ENCODE measurements around the gene FLVCR2.

FLVCR2 gene, protein sequence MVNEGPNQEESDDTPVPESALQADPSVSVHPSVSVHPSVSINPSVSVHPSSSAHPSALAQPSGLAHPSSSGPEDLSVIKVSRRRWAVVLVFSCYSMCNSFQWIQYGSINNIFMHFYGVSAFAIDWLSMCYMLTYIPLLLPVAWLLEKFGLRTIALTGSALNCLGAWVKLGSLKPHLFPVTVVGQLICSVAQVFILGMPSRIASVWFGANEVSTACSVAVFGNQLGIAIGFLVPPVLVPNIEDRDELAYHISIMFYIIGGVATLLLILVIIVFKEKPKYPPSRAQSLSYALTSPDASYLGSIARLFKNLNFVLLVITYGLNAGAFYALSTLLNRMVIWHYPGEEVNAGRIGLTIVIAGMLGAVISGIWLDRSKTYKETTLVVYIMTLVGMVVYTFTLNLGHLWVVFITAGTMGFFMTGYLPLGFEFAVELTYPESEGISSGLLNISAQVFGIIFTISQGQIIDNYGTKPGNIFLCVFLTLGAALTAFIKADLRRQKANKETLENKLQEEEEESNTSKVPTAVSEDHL

DNA sequence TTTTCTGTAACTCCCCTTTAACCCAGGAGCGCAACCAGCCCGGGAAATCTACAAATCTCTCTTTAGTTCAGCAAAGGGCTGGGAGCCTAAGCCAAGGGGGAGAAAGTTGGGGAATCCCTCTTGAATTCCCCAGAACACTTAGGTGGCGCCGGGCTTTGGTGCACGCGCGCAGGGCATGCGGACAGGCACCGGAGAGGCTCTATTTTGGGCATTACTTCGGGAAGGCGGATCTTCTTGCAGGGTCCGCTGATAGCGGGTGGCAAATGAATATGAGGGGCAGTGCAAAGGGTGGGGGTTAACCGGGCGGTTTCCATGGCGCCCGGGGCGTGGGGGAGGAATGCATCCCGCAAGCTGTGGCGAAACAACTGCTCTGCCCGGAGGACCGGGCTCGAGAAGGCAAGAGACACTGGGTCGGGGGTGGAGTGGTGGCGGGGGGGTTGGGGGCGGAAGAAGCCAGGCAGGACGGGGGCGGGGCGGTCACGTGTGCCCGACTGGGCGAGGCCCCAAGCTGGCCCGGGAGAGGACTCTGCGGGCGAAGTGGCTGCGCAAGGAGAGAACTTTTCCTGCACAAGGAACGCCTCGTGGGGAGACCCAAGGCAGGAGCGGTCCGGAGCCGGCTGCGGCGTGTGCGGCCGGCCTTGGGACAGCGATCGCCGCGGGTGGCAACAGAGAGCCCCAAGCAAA, at the start of gene FLVCR2:
Gene FLVCR2, plus strand, starts transcription at position 519 of the 684 bp plus-strand sequence. CDS start 353 bp downstream, outside the sequence.
- DNase-seq (ENCODE audit: low spot score), result peak; percentile 66

DNA sequence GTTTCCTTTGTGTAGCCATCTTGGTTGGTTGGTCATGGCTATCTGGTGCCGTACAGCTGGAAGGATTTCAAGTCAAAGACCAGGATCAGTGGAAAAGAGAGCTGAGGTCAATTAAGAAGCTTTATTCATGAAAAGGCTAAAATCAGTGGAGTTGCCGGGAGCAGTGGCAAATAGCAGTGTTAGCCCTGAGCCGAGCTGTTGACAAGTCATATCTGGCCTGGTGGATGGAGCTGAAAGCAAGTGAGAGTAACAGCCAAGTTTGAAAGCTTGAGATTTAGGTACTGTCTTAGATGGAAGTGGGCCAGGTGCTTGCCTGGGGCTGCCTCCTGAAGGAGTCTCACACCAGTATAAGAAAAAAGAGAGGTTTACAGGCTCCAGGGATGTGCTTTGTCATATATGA, 47.2 kb upstream of the FLVCR2 start:
- DNase-seq (ENCODE audit: low spot score), result no peak

DNA sequence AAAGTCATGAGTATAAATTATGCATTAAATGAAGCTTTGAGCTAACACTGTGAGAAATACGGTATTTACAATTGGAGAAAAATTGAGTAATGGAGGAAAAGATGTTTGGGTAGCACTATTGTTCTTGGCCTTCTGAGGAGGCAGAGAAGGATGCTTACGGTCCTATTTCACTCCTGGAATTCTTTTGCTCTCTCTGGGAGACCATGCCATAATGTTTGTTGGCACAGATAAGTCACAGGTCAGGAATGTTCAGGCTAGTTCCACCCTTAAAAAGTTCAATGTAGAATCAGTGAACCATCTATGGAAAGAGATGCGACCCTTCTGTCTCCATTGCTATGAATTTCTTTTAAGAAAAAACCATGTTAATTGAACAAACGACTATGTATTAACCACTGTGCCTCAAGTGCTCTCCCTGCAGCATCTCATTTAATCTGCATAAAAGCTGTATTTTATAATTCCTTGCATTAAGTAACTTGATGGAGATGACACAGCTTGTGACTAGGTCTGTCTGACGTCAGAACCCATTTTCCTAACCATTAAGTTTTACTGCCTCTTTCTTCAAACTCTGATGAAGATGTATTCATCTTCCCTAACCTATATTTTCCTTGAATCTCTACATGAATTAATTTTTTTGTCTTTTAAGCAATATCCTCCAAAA, 46.6 kb upstream of the FLVCR2 start:
- DNase-seq (ENCODE audit: low spot score), result no peak

DNA sequence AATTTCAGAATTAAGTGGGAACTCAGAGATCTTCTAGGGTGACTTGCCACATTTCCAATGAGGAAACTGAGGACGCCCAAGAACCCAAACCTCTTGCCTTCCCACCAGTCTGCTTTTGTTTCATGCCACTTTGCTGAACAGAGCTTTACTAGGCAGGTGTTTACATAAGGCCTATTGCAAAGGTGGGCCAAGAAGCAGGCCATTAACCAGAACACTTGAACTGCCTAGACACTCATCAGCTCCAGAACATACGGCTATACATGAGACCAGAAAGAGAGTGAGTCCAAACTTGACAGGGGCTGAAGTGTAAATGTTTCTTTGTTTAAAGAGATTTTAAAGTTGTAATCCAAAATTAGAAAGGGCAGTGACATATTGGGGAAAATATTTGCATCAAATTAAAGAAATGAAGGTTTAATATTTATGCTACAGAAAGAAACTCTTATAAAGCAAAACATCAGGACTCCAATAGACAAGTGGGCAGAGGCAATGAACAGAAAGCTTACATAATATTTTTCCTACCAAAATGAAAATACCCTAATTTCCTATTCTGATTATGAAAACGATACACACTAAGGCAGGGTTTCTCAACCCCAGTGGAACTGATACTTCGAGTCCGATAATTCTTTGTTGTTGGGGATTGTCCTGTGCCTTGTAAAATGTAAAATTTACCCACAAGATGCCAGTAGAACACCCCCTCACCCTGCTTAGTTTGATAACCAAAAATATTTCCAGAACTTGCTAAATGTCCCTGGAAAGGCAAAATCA, 44.4 kb upstream of the FLVCR2 start:
- no peak for DNase-seq (ENCODE audit: low spot score)

DNA sequence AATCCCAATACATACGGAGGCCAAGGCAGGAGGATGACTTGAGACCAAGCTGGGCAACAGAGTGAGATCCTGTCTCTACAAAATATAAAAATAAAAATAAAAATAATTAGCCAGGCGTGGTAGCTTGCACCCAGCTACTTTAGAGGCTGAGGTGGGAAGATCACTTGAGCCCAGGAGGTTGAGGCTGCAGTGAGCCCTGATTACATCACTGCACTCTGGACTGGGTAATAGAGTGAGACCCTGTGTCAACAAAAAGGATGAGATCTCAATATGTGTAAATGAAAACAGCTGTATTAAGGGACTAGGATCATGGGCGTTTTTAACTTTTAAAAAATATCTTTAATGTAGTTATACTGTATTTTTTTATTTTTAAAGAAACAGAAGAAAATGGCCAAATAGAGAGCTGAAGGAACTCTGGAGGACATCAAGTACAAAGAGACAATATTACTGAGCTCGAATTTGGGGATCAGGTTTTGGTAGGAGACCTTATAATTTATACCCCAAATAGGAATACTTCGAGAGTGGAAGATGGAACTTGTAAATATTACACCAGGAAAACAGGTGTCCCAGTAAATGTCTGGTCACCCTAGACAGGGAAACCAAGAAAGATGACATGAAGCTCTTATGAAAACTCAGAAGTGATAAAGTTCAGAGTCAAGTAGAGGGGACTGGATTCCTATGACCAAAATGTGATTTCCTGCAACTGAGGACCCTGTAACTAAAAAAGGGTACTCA, 43.1 kb upstream of the FLVCR2 start:
- no peak for DNase-seq (ENCODE audit: low spot score)

DNA sequence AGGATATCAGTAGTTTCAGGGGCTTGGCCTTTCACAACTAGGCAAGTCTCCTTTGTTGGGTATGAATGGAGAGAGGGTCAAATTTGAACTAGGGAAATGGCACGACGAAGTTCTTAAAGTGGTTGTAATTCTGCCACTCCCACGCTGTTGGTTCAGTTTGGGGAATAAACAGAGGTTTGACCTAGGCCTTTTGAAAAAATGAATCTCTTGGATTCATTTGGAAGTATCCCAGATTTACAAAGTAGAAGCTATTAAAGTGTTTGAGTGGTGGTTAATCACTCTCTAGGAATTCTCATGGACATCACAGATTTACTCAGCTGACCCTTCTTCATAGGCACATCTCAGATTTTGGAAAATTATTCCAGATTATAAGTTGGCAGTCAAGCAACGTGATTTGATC, 41.3 kb upstream of the FLVCR2 start:
- no peak for DNase-seq (ENCODE audit: low spot score)

DNA sequence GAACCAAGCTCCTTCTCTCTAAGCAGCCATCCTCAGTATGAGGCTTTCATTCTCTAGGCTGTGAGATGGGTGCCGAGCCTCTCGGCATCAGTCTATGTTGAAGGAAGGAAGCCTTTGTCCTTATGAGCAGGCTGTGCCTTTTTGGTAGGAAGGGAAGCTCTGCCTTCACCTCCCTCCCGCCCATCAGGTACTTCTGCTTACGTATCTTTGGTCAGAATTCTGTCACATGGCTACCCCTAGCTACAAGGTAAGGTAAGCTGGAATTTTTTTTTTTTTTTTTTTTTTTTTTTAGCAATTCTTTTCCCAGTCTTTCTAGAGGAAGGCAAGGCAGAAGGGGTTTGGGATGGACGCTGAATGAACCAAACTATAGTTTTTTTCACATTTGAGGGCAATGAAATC, 39.3 kb upstream of the FLVCR2 start:
- no peak for DNase-seq (ENCODE audit: low spot score)

DNA sequence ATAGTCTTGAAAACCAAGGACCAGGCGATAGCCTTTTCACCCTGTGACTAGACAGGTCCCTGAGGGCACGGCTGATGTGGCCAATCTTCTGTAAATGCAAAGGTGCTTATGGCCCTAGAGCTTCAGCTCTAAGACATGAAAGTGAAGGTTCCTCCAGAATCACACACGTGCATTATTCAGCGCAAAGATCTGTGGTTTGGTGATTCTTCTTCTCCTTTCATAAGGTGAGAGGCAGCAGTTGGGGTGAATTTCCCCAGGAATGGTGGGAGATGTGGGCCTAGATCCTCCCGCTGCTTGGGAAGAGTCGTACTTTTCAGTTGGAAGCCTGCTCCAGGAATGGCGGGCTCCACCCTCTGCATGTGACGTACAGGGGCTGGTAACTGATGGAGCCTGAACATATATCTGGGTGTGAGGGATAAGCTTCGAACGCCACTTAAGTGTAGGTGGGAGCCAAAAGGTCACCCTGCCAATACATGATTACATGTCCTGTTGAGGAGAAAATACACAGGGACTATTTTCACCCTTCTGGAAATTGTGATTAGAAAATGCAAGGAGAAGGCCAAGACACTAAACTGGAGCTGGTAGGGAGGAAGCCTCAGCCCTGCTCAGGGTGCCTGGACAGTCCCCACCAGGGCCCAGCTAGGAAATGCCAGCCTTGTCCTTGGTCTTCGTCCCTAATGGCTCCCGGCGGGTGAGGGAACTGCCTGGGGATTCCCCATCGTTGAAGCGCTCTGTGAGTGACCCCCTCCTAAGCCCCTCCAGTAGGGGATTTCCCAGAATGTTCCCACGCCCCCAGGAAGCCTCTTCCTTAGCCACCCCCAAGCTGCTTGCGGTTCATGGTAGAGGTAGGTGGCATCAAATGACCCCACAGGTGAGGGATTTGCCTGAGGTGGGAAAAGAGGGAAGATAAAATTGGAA, 38.6 kb upstream of the FLVCR2 start:
- DNase-seq (ENCODE audit: low spot score), result no peak

DNA sequence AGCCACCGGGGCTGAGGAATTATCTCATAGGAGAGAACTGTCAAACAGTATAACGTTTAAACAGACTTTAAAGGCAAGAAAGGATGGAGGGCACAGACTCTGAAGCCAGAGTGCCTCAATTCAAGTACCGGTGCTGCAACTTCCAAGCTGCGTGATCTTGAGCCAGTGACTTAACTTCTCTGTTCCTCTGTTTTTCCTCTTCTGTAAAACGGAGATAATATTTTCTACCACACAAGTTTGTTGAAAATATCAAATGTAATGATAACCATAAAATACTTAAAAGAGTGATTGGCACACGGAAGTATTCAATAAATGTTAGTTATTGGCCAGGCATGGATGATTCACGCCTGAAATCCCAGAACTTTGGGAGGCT, 38.0 kb upstream of the FLVCR2 start:
- no peak for DNase-seq (ENCODE audit: low spot score)

DNA sequence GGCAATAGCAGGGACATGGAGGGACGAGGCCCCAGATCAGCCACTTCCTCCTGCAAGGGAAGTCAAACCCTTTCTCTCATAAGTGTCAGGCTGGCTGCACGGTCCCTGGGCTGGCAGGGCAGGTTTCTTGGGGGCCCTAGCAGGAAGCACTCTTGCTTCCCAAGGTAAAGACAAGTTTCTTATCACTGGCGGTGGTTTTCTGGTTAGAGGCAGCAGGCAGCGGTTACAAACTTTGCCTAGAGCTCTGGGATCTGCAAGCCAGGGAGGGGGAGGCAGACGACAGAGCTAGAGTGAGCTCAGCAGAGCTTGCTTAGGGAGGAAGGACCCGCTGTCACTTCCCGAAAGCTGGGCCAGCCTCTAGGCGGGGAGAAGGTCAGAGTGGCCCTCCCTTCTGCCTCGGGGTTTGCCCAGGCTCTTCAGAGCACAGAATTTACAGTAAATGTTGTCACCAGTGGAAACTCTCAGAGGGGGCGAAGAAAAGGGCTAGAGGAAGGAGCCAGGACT, 35.8 kb upstream of the FLVCR2 start:
- DNase-seq (ENCODE audit: low spot score), result no peak

DNA sequence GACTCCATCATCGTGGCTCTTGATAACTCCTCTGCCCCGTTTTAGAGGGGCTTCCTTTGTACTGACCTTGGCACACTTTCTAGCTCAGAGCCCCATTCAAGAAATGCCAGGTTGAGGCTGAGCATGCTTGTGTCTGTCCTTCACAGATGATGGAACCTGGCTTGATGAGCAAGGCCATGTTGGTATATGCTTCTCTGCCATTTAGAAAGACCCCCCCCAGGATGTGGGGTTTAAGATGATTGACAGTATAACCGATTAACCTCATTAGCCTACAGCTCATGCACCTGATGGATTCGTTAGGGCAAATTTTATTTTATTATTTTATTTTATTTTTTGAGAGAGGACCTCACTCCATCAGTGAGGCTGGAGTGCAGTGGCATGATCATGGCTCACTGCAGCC, 35.2 kb upstream of the FLVCR2 start:
- no peak for DNase-seq (ENCODE audit: low spot score)

DNA sequence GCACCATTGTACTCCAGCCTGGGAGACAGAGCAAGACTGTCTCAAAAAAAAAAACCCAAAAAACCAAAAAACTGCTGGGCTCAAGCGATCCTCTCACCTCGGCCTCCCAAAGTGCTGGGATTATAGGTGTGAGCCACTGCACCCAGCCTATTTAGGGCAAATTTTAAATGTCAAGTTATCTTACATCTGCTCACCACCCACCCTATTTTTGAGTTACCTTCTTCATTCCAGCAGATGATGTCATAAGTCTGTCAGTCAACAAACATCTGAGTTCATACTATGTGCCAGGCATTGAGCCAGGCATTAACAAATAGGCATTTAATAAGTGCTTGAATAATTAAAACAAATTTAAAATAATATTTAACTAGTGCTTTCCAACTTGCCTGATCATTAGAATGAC, 34.6 kb upstream of the FLVCR2 start:
- DNase-seq (ENCODE audit: low spot score), result no peak

DNA sequence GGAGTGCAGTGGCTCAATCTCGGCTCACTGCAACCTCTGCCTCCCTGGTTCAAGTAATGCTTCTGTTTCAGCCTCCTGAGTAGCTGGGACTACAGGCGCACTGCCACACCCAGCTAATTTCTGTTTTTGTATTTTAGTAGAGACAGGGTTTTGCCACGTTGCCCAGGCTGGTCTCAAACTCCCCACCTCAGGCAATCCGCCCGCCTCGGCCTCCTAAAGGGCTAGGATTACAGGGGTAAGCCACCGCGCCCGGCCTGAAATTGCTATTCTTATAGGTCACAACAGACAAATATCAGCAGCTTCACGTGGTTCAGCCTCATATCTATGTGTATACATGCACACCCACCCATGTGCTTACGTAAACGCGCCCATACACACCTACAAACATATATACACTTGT, 32.5 kb upstream of the FLVCR2 start:
- DNase-seq (ENCODE audit: low spot score), result no peak

DNA sequence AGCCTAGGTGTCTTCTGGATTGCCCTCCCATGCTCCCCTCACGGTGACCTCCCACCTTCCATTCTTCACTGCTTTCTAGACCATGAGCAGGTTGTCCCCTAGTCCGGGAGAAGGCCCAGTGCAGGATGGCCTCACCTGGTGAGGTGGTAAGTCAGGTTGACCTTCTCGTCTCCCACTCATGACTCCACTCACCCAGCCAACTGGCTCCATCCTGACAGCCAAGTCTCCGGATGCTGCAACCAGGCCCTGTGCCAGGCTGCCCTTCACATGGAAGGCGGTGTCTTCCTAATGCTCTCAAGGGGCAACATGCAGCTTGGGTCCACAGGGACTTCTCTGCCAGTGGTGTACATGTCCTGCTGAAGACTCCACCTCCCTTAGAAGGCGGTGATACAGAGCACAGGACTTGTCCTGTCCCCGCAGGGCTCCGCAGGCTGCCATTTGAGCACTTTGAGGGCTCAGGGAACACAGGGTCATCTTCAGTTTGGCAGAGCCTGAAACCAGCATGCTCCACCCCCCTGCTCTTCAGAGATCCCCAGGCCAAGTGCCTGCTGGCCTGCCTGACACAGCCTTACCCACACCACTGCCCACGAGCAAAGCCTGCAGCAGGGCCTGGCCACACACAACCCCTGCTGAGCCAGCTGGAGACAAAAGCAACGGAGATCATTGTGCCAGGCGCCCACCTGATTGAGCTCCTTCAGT, 30.7 kb upstream of the FLVCR2 start:
- no peak for DNase-seq (ENCODE audit: low spot score)

DNA sequence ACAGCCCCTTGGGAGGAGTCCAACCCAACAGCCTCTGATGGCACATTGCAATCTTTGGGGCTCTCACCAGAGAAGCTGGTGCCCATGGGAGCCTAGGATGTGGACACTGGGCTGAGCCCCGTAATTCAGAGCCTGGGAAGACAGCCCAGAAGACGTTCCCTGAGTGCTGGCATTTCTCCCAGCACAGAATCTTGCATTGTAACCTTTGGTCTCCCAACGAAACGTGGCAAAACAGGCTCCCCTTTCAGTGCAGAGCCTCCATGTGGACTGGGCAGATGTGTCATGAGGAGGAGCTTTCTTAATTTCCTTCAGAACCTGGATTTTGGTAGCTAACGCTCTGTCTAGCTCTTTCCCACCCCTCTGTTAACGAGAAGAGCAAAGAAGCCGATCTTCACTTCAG, 29.9 kb upstream of the FLVCR2 start:
- DNase-seq (ENCODE audit: low spot score), result no peak

DNA sequence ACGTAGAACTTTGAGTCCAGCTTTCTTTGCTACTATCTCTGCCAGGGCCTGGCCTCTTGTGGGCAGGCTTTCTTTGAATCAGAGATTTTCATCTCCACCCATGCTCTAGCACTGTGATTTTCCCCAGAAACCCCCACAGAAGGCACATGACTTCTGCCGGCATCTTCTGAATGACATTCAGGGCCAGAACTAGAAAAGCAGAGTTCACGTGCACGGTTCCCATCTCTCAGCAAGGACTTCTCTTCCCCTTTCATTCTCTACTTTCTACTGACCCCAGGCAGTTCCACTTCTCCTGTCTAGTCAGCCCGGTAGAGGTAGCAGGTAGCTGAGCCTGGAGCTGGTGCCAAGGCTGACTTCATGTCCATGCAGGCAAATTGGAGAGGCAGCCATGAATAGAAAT, 29.3 kb upstream of the FLVCR2 start:
- DNase-seq (ENCODE audit: low spot score), result no peak

DNA sequence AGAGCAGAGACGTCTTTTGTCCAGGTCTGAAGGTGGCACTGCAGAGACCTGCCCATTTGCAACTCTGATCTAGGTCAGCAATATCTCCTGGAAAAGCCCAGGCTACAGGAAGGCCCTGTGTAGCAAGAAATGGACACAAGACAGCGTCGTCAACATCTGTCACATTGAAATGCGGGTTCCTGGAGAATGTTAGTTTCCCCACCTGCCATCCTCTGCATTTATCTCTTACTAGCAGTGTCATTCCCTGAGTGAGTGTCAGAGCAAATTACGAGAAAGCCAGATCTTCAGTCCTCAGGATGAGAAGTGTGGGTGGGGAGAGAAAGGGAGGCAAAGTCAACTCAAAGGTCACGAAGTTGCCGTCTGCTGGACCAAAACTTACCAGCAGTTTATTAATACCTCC, 27.4 kb upstream of the FLVCR2 start:
- no peak for DNase-seq (ENCODE audit: low spot score)

DNA sequence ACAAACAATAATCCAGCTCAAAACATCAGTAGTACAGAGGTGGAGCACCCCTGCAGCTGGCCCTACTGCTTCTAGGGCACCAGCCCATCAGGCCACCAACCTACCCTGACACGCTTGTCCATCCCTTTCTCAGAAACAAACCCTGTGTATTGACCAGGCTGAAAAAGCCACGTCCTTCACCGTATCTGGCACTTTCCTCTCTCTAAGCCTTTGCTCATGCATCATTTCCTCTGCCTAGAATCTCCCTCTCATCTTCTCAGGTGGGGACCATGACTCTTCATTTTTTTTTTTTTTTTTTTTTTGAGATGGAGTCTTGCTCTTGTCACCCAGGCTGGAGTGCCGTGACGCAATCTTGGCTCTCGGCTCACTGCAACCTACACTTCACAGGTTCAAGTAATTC, 25.3 kb upstream of the FLVCR2 start:
- DNase-seq (ENCODE audit: low spot score), result no peak

DNA sequence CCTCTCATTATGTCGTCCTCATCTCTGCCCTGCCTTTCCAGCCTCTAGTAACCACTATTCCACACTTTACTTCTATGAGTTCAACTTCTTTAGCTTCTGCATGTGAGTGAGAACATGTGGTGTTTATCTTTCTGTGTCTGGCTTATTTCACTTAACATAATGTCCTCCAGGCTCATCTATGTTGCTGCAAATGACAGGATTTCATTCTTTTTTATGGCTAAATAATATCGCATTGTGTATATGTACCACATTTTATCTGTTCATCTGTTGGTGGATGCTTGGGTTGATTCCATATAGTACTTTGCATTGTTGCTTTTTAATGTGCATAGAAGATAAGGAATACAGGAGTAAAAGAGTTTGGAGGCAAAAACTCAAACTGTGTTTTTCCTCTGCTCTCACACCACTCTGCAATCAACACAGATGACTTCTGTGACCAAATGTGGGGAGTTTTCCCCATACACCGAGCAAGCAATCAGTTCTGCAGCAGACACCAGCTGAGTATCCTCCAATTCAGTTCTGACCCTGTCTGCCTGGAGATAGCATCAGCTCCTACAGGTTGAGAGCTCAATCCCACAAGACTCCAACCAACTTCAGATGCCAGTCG, 24.6 kb upstream of the FLVCR2 start:
- no peak for DNase-seq (ENCODE audit: low spot score)

Measured in RKO (cell line).